KOPT-K1 (cell line): ENCODE results near the gene MCEE.

ENCODE experiments used
- H3K27ac ChIP-seq: fragments of 200-600 bp; sonication (generic); 2 replicates; pipeline ENCODE4 v1.5.1; 2016; ENCODE audit warnings: antibody characterized with exemption, mild to moderate bottlenecking, low read depth, low read length; ENCODE audit not compliant: poor library complexity, severe bottlenecking
- H3K36me3 ChIP-seq: fragments of 200-600 bp; sonication (generic); 2 replicates; pipeline ENCODE4 v1.5.1; 2017; ENCODE audit warnings: antibody characterized with exemption, mild to moderate bottlenecking, low read length, moderate library complexity; ENCODE audit not compliant: insufficient read depth
- H3K9me3 ChIP-seq: fragments of 200-600 bp; sonication (generic); 2 replicates; pipeline ENCODE4 v1.5.1; 2017; ENCODE audit warnings: antibody characterized with exemption, low read length, mild to moderate bottlenecking; ENCODE audit not compliant: insufficient read depth, poor library complexity, severe bottlenecking

MCEE gene

GRCh38 chr2:71060211-71060610 lies 69.8 kb downstream of the MCEE start:
- Histone ChIP-seq H3K36me3 (no peaks in the 10 kb centered on the region), H3K9me3 (no peaks in the 10 kb centered on the region), H3K27ac (no peak overlapping the region)
